ENCODE results near the gene LIPG.

The LIPG gene

GRCh38 chr18:49638209-49638785 is 76.4 kb downstream of the LIPG start:
- H3K4me3 ChIP-seq (ENCODE audit: low read depth, low read length), result no peak overlapping the region
- no peak overlapping the region for H2AFZ ChIP-seq (ENCODE audit: low read length, unreplicated experiment)
- H3K36me3 ChIP-seq (ENCODE audit: insufficient read depth, low read length), result no peaks in the 10 kb centered on the region
- H3K27ac ChIP-seq (ENCODE audit: low read depth, low read length), result no peak overlapping the region
- no peaks in the 10 kb centered on the region for H3K79me2 ChIP-seq (ENCODE audit: control insufficient read depth, insufficient read depth, low read length, unreplicated experiment)
- H3K4me1 ChIP-seq (ENCODE audit: control insufficient read depth, insufficient read depth, low read length, unreplicated experiment), result peaks cover 15% of the 10 kb centered on the region
- H3K27me3 ChIP-seq (ENCODE audit: insufficient read depth, low read length), result no peaks in the 10 kb centered on the region

- no peaks in the 10 kb centered on the region for H3K27me3 ChIP-seq (ENCODE audit: insufficient read depth, low read length)
- H3K27ac ChIP-seq (ENCODE audit: low read depth, low read length), result peak overlapping the region; percentile 49; the same call in 1 of the 2 replicates
- no peaks in the 10 kb centered on the region for H3K79me2 ChIP-seq (ENCODE audit: control insufficient read depth, insufficient read depth, low read length, unreplicated experiment)
- no peak overlapping the region for H3K4me3 ChIP-seq (ENCODE audit: low read depth, low read length)
- no peak overlapping the region for H2AFZ ChIP-seq (ENCODE audit: low read length, unreplicated experiment)
- H3K4me1 ChIP-seq (ENCODE audit: control insufficient read depth, insufficient read depth, low read length, unreplicated experiment), result peaks cover 15% of the 10 kb centered on the region
- no peaks in the 10 kb centered on the region for H3K36me3 ChIP-seq (ENCODE audit: insufficient read depth, low read length)
These were observed 77.2 kb downstream of the LIPG start for GRCh38 chr18:49638891-49639557.

GRCh38 chr18:49639643-49640391 is 78.0 kb downstream of the LIPG start:
- H3K4me1 ChIP-seq (ENCODE audit: control insufficient read depth, insufficient read depth, low read length, unreplicated experiment), result peaks cover 15% of the 10 kb centered on the region
- no peaks in the 10 kb centered on the region for H3K36me3 ChIP-seq (ENCODE audit: insufficient read depth, low read length)
- H3K79me2 ChIP-seq (ENCODE audit: control insufficient read depth, insufficient read depth, low read length, unreplicated experiment), result no peaks in the 10 kb centered on the region
- peak overlapping the region; percentile 49 for H3K27ac ChIP-seq (ENCODE audit: low read depth, low read length)
- H3K4me3 ChIP-seq (ENCODE audit: low read depth, low read length), result no peak overlapping the region
- no peaks in the 10 kb centered on the region for H3K27me3 ChIP-seq (ENCODE audit: insufficient read depth, low read length)
- peak overlapping the region; percentile 27 for H2AFZ ChIP-seq (ENCODE audit: low read length, unreplicated experiment)

GRCh38 chr18:49640741-49641140 is 78.9 kb downstream of the LIPG start:
- no peak overlapping the region for H3K4me3 ChIP-seq (ENCODE audit: low read depth, low read length)
- no peak overlapping the region for H2AFZ ChIP-seq (ENCODE audit: low read length, unreplicated experiment)
- no peaks in the 10 kb centered on the region for H3K79me2 ChIP-seq (ENCODE audit: control insufficient read depth, insufficient read depth, low read length, unreplicated experiment)
- no peaks in the 10 kb centered on the region for H3K27me3 ChIP-seq (ENCODE audit: insufficient read depth, low read length)
- H3K4me1 ChIP-seq (ENCODE audit: control insufficient read depth, insufficient read depth, low read length, unreplicated experiment), result peaks cover 22% of the 10 kb centered on the region
- H3K36me3 ChIP-seq (ENCODE audit: insufficient read depth, low read length), result no peaks in the 10 kb centered on the region
- H3K27ac ChIP-seq (ENCODE audit: low read depth, low read length), result peak overlapping the region; percentile 49; the same call in 1 of the 2 replicates

- H3K79me2 ChIP-seq (ENCODE audit: control insufficient read depth, insufficient read depth, low read length, unreplicated experiment), result no peaks in the 10 kb centered on the region
- H3K4me1 ChIP-seq (ENCODE audit: control insufficient read depth, insufficient read depth, low read length, unreplicated experiment), result peaks cover 37% of the 10 kb centered on the region
These were observed 83.3 kb downstream of the LIPG start for GRCh38 chr18:49645196-49645595.

GRCh38 chr18:49645841-49646351 is 84.0 kb downstream of the LIPG start:
- peak overlapping the region; percentile 5 for H2AFZ ChIP-seq (ENCODE audit: low read length, unreplicated experiment)
- no peaks in the 10 kb centered on the region for H3K79me2 ChIP-seq (ENCODE audit: control insufficient read depth, insufficient read depth, low read length, unreplicated experiment)
- peaks cover 35% of the 10 kb centered on the region for H3K4me1 ChIP-seq (ENCODE audit: control insufficient read depth, insufficient read depth, low read length, unreplicated experiment)
- no peaks in the 10 kb centered on the region for H3K27me3 ChIP-seq (ENCODE audit: insufficient read depth, low read length)
- H3K4me3 ChIP-seq (ENCODE audit: low read depth, low read length), result peak overlapping the region; percentile 47
- no peaks in the 10 kb centered on the region for H3K36me3 ChIP-seq (ENCODE audit: insufficient read depth, low read length)
- peak overlapping the region; percentile 39 for H3K27ac ChIP-seq (ENCODE audit: low read depth, low read length)

More at GRCh38 chr18:49645196-49645595, 83.3 kb downstream of the LIPG start:
- H3K36me3 ChIP-seq (ENCODE audit: insufficient read depth, low read length), result no peaks in the 10 kb centered on the region
- H2AFZ ChIP-seq (ENCODE audit: low read length, unreplicated experiment), result no peak overlapping the region
- H3K27ac ChIP-seq (ENCODE audit: low read depth, low read length), result peak overlapping the region; percentile 5; the same call in 1 of the 2 replicates
- H3K4me3 ChIP-seq (ENCODE audit: low read depth, low read length), result no peak overlapping the region
- no peaks in the 10 kb centered on the region for H3K27me3 ChIP-seq (ENCODE audit: insufficient read depth, low read length)

- Histone ChIP-seq H2AFZ (ENCODE audit: low read length, unreplicated experiment) (no peak overlapping the region), H3K4me3 (ENCODE audit: low read depth, low read length) (no peak overlapping the region), H3K79me2 (ENCODE audit: control insufficient read depth, insufficient read depth, low read length, unreplicated experiment) (no peaks in the 10 kb centered on the region), H3K27me3 (ENCODE audit: insufficient read depth, low read length) (no peaks in the 10 kb centered on the region), H3K4me1 (ENCODE audit: control insufficient read depth, insufficient read depth, low read length, unreplicated experiment) (peaks cover 35% of the 10 kb centered on the region), H3K27ac (ENCODE audit: low read depth, low read length) (no peak overlapping the region), H3K36me3 (ENCODE audit: insufficient read depth, low read length) (no peaks in the 10 kb centered on the region)
These were observed 85.0 kb downstream of the LIPG start for GRCh38 chr18:49646873-49647272.

GRCh38 chr18:49647496-49648168 is 85.8 kb downstream of the LIPG start:
- no peak overlapping the region for H2AFZ ChIP-seq (ENCODE audit: low read length, unreplicated experiment)
- no peak overlapping the region for H3K4me3 ChIP-seq (ENCODE audit: low read depth, low read length)
- H3K27ac ChIP-seq (ENCODE audit: low read depth, low read length), result peak overlapping the region; percentile 21
- H3K36me3 ChIP-seq (ENCODE audit: insufficient read depth, low read length), result no peaks in the 10 kb centered on the region
- H3K4me1 ChIP-seq (ENCODE audit: control insufficient read depth, insufficient read depth, low read length, unreplicated experiment), result peaks cover 35% of the 10 kb centered on the region
- H3K79me2 ChIP-seq (ENCODE audit: control insufficient read depth, insufficient read depth, low read length, unreplicated experiment), result no peaks in the 10 kb centered on the region
- no peaks in the 10 kb centered on the region for H3K27me3 ChIP-seq (ENCODE audit: insufficient read depth, low read length)

- Histone ChIP-seq H3K27ac (ENCODE audit: low read depth, low read length) (peak overlapping the region; percentile 21), H2AFZ (ENCODE audit: low read length, unreplicated experiment) (no peak overlapping the region), H3K27me3 (ENCODE audit: insufficient read depth, low read length) (no peaks in the 10 kb centered on the region), H3K36me3 (ENCODE audit: insufficient read depth, low read length) (no peaks in the 10 kb centered on the region), H3K4me1 (ENCODE audit: control insufficient read depth, insufficient read depth, low read length, unreplicated experiment) (peaks cover 35% of the 10 kb centered on the region), H3K4me3 (ENCODE audit: low read depth, low read length) (no peak overlapping the region), H3K79me2 (ENCODE audit: control insufficient read depth, insufficient read depth, low read length, unreplicated experiment) (no peaks in the 10 kb centered on the region)
These were observed 86.5 kb downstream of the LIPG start for GRCh38 chr18:49648326-49648725.

Measured in ACC112 (cell line).